Fibroblast of lung (primary cell): Measurements from ENCODE around the gene TP53AIP1. TPM values are rescaled to one million over a fixed set of nuclear protein-coding genes. Genes with fewer than 3 reads are reported as not detected.

ENCODE experiments used
- DNase-seq, 2 donors: peaks; one replicate each; pipeline versions ENCODE4 v3.0.0 to v3.0.0-alpha.2; 2010; ENCODE audit warnings: low read depth in 2 of 2
- H2AFZ ChIP-seq: 2 replicates; pipeline ENCODE4 v1.5.1; 2012; ENCODE audit warnings: low read length, control low read depth, inconsistent platforms
- H3K27ac ChIP-seq: 2 replicates; pipeline ENCODE4 v1.5.1; 2011; ENCODE audit warnings: low read length, control low read depth; ENCODE audit not compliant: insufficient read depth
- H3K27me3 ChIP-seq: 2 replicates; pipeline ENCODE4 v1.5.1; 2011; ENCODE audit warnings: mild to moderate bottlenecking, low read length; ENCODE audit not compliant: control insufficient read depth, insufficient read depth
- H3K36me3 ChIP-seq: 2 replicates; pipeline ENCODE4 v1.5.1; 2011; ENCODE audit warnings: low read length; ENCODE audit not compliant: control insufficient read depth, insufficient read depth
- H3K4me1 ChIP-seq: 2 replicates; pipeline ENCODE4 v1.5.1; 2011; ENCODE audit warnings: low read length; ENCODE audit not compliant: control insufficient read depth, insufficient read depth; ENCODE audit errors: extremely low read depth
- H3K4me2 ChIP-seq: 2 replicates; pipeline ENCODE4 v1.5.1; 2011; ENCODE audit warnings: low read length, control low read depth; ENCODE audit not compliant: insufficient read depth; ENCODE audit errors: extremely low read depth
- H3K4me3 ChIP-seq, 4 experiments: fragments of 200-600 bp in 1 of 4; sonication (generic) in 1 of 4; replicated peaks in 1 of 4; 2 replicates each; pipeline ENCODE4 v1.5.1; 2011 to 2016; ENCODE audit warnings: low read length in 4 of 4, low read depth in 3 of 4, mild to moderate bottlenecking in 3 of 4, control low read depth in 2 of 4, inconsistent platforms in 1 of 4, mixed read lengths in 1 of 4; ENCODE audit not compliant: insufficient read depth in 1 of 4; ENCODE audit errors: control extremely low read depth in 1 of 4
- H3K79me2 ChIP-seq: 2 replicates; pipeline ENCODE4 v1.5.1; 2012; ENCODE audit warnings: mild to moderate bottlenecking, low read length, inconsistent platforms; ENCODE audit not compliant: control insufficient read depth, insufficient read depth
- H3K9ac ChIP-seq: 2 replicates; pipeline ENCODE4 v1.5.1; 2011; ENCODE audit warnings: mild to moderate bottlenecking, low read length, control low read depth; ENCODE audit not compliant: insufficient read depth
- H3K9me3 ChIP-seq: 2 replicates; pipeline ENCODE4 v1.5.1; 2012; ENCODE audit warnings: low read depth, low read length; ENCODE audit not compliant: control insufficient read depth, insufficient read depth
- H4K20me1 ChIP-seq: 2 replicates; pipeline ENCODE4 v1.5.1; 2011; ENCODE audit warnings: low read length; ENCODE audit not compliant: control insufficient read depth, insufficient read depth; ENCODE audit errors: extremely low read depth
- CTCF ChIP-seq, 2 donors: IDR thresholded peaks in 1 of 2; conservative IDR thresholded peaks in 1 of 2; 1 replicate in 1 of 2; 2 replicates in 1 of 2; pipeline ENCODE4 v1.5.1; 2011 to 2012; ENCODE audit warnings: low read length in 2 of 2, control low read depth in 1 of 2, inconsistent platforms in 1 of 2, low read depth in 1 of 2, mild to moderate bottlenecking in 1 of 2
- EZH2 ChIP-seq: IDR thresholded peaks from 2 replicates; pipeline ENCODE4 v1.5.1; 2012; ENCODE audit warnings: low read length, control low read depth, mild to moderate bottlenecking; ENCODE audit errors: missing control alignments
- polyA plus RNA-seq, 2 donors: library from polyadenylated mRNA; depleted of rRNA in 1 of 2; stranded (reverse) in 1 of 2; unstranded in 1 of 2; fragments of >200 nt; gene quantifications; 2 replicates each; pipeline ENCODE4 v1.2.1, GENCODE V29; 2011 to 2012; ENCODE audit warnings: missing spikeins in 1 of 2
- total RNA-seq: library from RNA; depleted of rRNA; stranded (reverse); fragments of >200 nt; gene quantifications from 2 replicates; pipeline ENCODE4 v1.2.1, GENCODE V29; 2014

TP53AIP1 gene
- total and polyA plus RNA-seq, 2 donors (not counting 1 experiment from before 2014, with no cell fraction given), result not detected

DNA sequence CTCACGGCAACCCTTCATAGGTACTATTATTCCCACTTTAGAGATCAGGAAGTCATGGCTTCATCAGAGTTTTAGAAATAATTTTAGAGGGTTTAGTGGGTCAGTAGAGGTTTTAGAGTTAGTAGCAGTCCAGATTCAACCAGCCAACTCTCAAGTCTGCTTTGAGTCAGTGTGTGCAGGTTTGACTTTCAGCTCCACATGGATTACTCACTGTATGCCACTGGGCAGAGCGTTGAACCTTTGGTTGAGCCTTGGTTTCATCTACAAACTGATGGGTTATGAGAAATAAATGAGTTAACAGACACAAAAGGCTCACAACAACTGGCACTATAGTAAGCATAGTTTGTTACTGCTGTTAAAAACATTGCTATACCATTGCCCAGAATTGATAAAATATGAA is 19.0 kb upstream of the TP53AIP1 start:
- H3K4me2 ChIP-seq, result no peak overlapping the region
- H3K36me3 ChIP-seq, result no peaks in the 10 kb centered on the region
- no peaks in the 10 kb centered on the region for H3K9me3 ChIP-seq
- H2AFZ ChIP-seq, result no peak overlapping the region
- no peak for DNase-seq
- H3K79me2 ChIP-seq, result no peaks in the 10 kb centered on the region
- H4K20me1 ChIP-seq, result no peaks in the 10 kb centered on the region
- no peak overlapping the region for H3K4me3 ChIP-seq
- TF ChIP-seq CTCF (conservative IDR thresholded peaks at IDR 0.05 in 1 of 2, IDR thresholded peaks at IDR 0.05 in 1 of 2; ENCODE audit: low read depth in 1 of 2, low read length in 2 of 2) (no peak), EZH2 (no peak)
- H3K9ac ChIP-seq, result no peak overlapping the region
- no peak overlapping the region for H3K27ac ChIP-seq
- no peaks in the 10 kb centered on the region for H3K27me3 ChIP-seq
- no peaks in the 10 kb centered on the region for H3K4me1 ChIP-seq

DNA sequence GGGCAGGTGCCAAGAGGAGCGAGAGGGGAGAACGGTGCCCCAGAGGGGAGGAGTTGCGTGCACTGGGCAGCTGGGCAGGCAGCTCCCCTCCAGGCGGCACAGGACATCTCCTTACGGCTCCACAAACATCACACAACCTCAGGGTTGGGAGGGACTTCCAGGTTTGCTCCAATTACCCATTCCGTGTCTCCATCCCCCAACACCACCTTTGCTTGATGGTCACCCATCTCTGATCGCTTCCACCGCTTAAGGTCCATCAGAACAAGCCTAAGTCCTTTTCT is 14.5 kb upstream of the TP53AIP1 start:
- H3K9me3 ChIP-seq, result no peaks in the 10 kb centered on the region
- H3K27me3 ChIP-seq, result no peaks in the 10 kb centered on the region
- no peaks in the 10 kb centered on the region for H3K36me3 ChIP-seq
- no peak overlapping the region for H3K4me3 ChIP-seq
- no peaks in the 10 kb centered on the region for H4K20me1 ChIP-seq
- no peak for DNase-seq
- TF ChIP-seq EZH2 (no peak), CTCF (conservative IDR thresholded peaks at IDR 0.05 in 1 of 2, IDR thresholded peaks at IDR 0.05 in 1 of 2; ENCODE audit: low read depth in 1 of 2, low read length in 2 of 2) (no peak)
- no peaks in the 10 kb centered on the region for H3K79me2 ChIP-seq
- no peak overlapping the region for H3K4me2 ChIP-seq
- H2AFZ ChIP-seq, result no peak overlapping the region
- no peak overlapping the region for H3K9ac ChIP-seq
- H3K4me1 ChIP-seq, result no peaks in the 10 kb centered on the region
- H3K27ac ChIP-seq, result no peak overlapping the region

DNA sequence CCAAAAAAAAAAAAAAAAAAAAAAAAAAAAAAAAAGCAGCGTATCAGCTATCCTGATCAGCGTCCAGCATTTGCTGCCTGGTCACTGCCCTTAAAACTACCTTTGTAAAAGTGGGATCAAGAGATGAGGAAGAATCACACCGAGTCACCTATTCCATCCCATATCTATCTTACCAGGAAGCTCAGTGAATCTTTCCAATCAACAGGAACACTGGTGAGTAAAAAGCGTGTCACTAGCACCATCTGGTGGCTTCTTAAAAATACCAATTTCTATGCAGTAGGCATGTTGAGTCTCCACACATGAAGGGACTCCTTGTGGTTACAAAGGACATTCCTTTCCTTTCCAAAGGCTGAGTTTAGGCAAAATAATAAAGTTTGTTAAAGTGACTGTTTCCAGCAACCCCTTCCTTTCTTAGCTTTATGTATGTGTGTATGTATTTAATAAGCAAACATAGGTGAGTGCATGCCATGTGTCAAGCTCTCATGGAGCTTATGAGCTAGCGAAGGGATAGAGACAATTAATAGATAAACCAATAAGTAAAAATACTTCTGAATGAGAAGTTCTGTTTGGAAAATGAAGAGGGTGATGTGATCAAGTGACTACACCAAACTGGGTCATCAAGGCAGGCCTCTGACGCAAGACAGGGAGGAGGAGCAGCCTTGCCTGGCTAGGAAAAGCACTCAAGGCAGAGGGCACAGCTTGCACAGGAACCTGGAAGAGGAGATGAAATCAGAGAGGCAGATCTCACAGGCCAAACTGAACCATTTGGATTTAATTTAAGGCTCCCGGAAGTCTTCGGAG is 13.9 kb upstream of the TP53AIP1 start:
- Histone ChIP-seq H3K36me3 (no peaks in the 10 kb centered on the region), H3K27ac (no peak overlapping the region), H3K4me2 (no peak overlapping the region), H3K4me3 (no peak overlapping the region), H3K27me3 (no peaks in the 10 kb centered on the region), H3K4me1 (no peaks in the 10 kb centered on the region), H3K79me2 (no peaks in the 10 kb centered on the region), H3K9me3 (no peaks in the 10 kb centered on the region), H2AFZ (no peak overlapping the region), H3K9ac (no peak overlapping the region), H4K20me1 (no peaks in the 10 kb centered on the region)
- peak; percentile 61 to 82 for DNase-seq
- TF ChIP-seq CTCF (conservative IDR thresholded peaks at IDR 0.05 in 1 of 2, IDR thresholded peaks at IDR 0.05 in 1 of 2; ENCODE audit: low read depth in 1 of 2, low read length in 2 of 2) (peak; percentile 72 to 74), EZH2 (no peak)
